Measurements from ENCODE around the gene MUC3A. TPM values are rescaled to one million over a fixed set of nuclear protein-coding genes. Genes with fewer than 3 reads are reported as not detected.
A peak's percentile ranks its signal among the peaks of the same experiment; 100 is the strongest.

Gene MUC3A
- total and polyA plus RNA-seq, 8 donors, result 0.53 to 8.7 (median 2.0) TPM

- FAIRE-seq, result no peak
- no peak for TF ChIP-seq CTCF (IDR thresholded peaks at IDR 0.05)
- intact Hi-C loops (cut with DNase I), result no loop called here
- 35 to 44% methylated on average over 13 of the region's 13 CpGs for WGBS, 2 donors
- no peaks in the 10 kb centered on the region for H3K9me3 ChIP-seq
- H3K27ac ChIP-seq, result no peak overlapping the region
- H3K4me1 ChIP-seq, result peaks cover 0 to 6% (median 0%) of the 10 kb centered on the region in 3 donors
- H3K4me3 ChIP-seq, result peak overlapping the region in 1 of 4 donors; percentile 53
- peaks cover 0 to 20% (median 10%) of the 10 kb centered on the region in 4 donors for H3K27me3 ChIP-seq
- ATAC-seq, result no peak
- no peaks in the 10 kb centered on the region for H3K36me3 ChIP-seq
- DNase-seq, result no peak
Observed at GRCh38 chr7:100967292-100967863, 18.0 kb downstream of the MUC3A start.

GRCh38 chr7:100968031-100968430 is 18.7 kb downstream of the MUC3A start:
- WGBS, 2 donors, result 7 to 16% methylated on average over 5 to 6 of the region's 6 CpGs
- ATAC-seq, result no peak
- TF ChIP-seq CTCF (IDR thresholded peaks at IDR 0.05), result no peak
- DNase-seq, result no peak
- Histone ChIP-seq H3K27me3 (peaks cover 0 to 20% (median 10%) of the 10 kb centered on the region in 4 donors), H3K36me3 (no peaks in the 10 kb centered on the region), H3K27ac (no peak overlapping the region), H3K4me3 (no peak overlapping the region), H3K9me3 (no peaks in the 10 kb centered on the region), H3K4me1 (peaks cover 0 to 6% (median 0%) of the 10 kb centered on the region in 3 donors)
- no peak for FAIRE-seq
- intact Hi-C loops (cut with DNase I), result no loop called here

GRCh38 chr7:100968650-100969049 is 19.3 kb downstream of the MUC3A start:
- ATAC-seq, result no peak
- FAIRE-seq, result no peak
- H3K4me1 ChIP-seq, result peaks cover 0 to 6% (median 0%) of the 10 kb centered on the region in 3 donors
- H3K27me3 ChIP-seq, result peaks cover 0 to 20% (median 9%) of the 10 kb centered on the region in 4 donors
- 12 to 13% methylated on average over 3 of the region's 3 CpGs for WGBS, 2 donors
- intact Hi-C loops (cut with DNase I), result no loop called here
- H3K27ac ChIP-seq, result no peak overlapping the region
- no peak overlapping the region for H3K4me3 ChIP-seq
- no peaks in the 10 kb centered on the region for H3K9me3 ChIP-seq
- no peak for TF ChIP-seq CTCF (IDR thresholded peaks at IDR 0.05)
- no peaks in the 10 kb centered on the region for H3K36me3 ChIP-seq
- no peak for DNase-seq

GRCh38 chr7:100969066-100969615 is 19.8 kb downstream of the MUC3A start, which contains the start of gene MUC12:
TSS of gene MUC12 (plus strand) at chr7:100969565. CDS start at chr7:100969623, 58 bp downstream.
- Histone ChIP-seq H3K4me3 (no peak within 1 kb of the TSS), H3K4me1 (peaks cover 0 to 6% (median 0%) of the 10 kb centered on the region in 3 donors)
- no peak for ATAC-seq

More at GRCh38 chr7:100969066-100969615, 19.8 kb downstream of the MUC3A start, which contains the start of gene MUC12:
- no peak for DNase-seq
- WGBS, 2 donors, result 54 to 59% methylated on average over 12 of the region's 12 CpGs
- H3K36me3 ChIP-seq, result no peaks in the 10 kb centered on the region
- intact Hi-C loops (cut with DNase I), result no loop called here
- H3K27ac ChIP-seq, result no peak within 1 kb of the TSS
- no peak for FAIRE-seq
- no peak for TF ChIP-seq CTCF (IDR thresholded peaks at IDR 0.05)
- peaks cover 0 to 20% (median 8%) of the 10 kb centered on the region in 4 donors for H3K27me3 ChIP-seq
- no peaks in the 10 kb centered on the region for H3K9me3 ChIP-seq

Data from pancreas (tissue), 10 donors.